Fibroblast of peridontal ligament (primary cell): ENCODE measurements around the gene E2F8.

Source experiments
- DNase-seq: peaks from one replicate; pipeline ENCODE4 v3.0.0-alpha.2; 2010; ENCODE audit errors: extremely low read depth

Gene E2F8

DNA sequence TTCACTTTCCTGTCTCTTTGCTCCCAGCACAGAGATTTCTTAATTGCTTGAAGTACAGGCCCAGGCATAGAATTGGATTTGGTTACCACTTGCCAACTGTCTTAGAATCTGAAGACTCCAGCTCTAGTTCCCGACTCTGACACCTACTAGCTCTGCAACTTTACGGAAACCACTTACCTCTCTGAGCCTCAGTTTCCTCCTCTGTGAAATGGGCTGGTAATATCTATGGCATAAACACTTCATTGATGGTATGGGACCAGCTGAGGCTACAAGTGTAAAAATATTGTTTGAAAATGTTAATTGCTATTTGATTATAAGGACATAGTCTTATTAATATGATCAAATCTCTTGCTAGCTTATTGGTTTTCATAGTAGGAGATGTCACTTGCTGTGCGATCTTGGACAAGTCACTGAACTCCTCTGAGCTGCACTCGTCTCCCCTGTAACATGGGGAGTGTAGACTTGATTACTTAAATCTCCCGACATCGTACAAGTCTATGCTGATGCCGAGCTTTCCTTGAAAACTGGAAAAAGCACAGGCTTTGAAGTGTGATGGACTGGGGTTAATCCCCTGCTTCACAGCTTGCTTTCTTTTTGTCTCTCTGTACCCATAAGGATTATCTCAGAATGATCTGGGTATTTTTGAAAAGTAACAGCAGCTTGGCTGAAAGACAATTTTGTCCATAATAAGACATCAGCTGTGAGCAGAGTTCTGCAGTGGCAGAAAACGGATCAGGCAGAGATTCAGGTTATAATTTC is 11.8 kb upstream of the E2F8 start:
- no peak for DNase-seq

DNA sequence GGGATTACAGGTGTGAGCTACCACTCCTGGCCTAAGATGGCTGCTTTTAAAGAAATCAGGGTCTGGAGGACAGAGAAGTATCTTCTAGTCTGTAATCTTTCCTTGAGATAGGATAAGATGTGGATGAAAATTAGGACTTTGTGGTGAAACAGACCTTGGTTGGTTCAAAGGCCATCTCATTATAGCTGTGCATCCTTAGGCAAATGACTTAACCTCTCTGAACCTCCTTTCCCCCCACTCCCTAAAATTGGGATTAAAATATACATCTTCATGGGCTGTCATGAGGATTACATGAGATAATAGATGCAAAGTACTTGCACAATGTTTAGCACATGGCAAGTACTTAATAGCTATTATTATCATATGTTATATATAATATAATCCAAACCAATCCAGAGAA is 10.8 kb upstream of the E2F8 start:
- DNase-seq: no peak

DNA sequence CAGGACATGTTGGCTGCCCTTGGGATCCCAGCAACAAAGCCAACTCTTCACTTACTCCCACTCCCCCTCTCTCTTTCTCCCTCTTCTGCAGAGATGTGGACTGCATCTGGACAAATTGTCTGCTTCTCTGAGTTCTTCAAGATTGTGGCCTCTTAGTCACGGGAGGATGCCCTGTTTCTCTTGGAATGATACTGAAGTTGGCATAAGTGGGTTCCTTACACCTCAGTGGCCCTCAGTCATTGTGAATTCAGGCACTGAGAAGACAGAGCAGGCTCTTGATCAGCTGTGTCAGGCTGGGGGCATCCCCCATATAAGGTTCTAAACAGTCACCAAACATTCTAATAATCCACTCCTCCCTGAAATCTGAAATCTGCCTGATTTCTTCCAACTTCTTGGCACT is 6.1 kb upstream of the E2F8 start:
- no peak for DNase-seq

DNA sequence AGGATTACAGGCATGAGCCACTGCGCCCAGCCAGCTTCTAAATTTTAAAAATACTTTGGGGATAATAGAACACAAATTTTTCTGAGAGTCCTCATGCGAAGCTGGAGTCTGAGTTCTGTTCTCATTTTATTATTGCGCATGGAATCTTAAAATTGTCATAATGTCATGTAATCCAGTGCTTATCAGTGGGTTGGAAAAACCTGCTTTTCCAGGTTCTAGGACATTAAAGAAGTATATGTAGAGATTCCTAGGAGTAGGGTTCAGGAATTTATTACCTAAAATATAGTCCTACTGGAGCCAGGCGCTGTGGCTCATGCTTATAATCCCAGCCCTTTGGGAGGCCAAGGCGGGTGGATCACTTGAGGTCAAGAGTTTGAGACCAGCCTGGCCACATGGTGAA is 4.6 kb upstream of the E2F8 start:
- DNase-seq: no peak

DNA sequence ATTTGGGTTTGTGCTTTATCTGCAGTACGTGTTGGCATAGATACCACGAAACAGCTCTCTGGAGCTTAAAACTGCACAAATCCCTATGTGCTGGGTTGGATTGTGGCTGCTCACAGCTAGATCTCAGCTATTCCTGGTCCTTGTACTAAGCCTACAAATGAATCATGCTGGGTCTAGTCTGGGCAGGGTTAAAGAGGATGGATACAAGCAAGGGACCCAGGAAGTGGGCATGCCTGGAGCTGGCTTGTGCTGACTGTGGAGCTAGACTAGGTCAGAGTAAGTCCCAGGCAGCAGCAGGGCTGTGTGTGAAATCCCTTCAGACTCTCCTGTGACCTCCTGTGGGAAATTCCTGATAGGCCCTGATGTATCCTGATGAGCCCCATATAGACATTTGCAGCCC is 3.9 kb upstream of the E2F8 start:
- no peak for DNase-seq

DNA sequence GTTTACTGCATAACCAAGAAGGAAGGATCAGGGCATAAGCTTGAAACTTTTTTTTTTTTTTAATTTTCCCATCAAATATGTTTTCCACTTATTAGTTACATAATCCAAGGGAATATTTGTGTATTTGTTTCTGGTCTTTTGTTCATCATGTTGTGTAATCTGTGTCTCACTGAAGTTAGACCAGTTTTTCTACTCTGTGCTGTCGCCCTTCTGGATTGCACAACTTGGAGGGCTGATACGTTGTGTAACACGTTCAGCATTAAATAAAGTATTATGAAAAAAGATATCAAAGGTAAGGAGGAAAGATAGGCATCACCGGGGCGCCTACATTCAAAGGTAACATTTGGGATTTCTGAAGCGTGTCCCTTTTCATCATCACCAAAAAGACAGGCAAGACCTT is 3.3 kb upstream of the E2F8 start:
- DNase-seq: peak; percentile 7

DNA sequence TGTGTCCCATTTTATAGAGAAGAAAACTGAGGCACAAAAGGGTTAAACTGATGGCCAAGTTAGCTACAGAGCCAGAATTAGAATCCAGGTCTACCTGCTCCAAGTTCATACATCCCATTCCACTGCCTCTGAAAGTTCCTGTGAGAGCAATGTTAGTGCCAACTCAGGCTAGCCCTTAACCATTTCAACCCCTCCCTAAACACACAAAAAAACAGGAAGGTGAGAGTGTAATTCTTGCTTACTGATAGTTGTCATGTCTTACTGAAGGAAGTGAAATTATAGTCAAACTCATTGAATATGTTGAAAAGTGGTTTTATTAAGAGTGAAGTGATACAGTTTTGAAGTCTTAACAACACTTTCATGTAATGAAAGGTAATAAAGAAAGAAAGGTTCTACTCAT is 2.9 kb upstream of the E2F8 start:
- no peak for DNase-seq

DNA sequence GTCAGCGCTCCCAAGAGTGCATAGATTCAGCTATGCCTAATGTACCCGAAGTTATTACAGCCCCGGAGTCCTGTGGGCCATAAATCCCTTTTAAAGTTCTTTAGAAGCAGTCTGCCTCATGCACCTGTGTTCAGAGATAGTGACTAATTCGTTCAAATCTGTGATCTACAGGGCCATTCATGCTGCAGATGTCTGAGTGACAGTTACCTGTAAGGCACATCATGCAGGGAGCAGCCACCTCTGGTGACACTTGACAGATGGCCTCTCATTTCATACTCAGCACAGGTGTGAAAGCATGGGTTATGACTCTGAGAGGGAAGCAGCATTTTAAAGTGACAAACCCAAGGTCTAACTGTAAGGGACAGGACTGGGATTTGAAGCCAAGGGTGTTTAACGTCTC is 2.4 kb upstream of the E2F8 start:
- no peak for DNase-seq

DNA sequence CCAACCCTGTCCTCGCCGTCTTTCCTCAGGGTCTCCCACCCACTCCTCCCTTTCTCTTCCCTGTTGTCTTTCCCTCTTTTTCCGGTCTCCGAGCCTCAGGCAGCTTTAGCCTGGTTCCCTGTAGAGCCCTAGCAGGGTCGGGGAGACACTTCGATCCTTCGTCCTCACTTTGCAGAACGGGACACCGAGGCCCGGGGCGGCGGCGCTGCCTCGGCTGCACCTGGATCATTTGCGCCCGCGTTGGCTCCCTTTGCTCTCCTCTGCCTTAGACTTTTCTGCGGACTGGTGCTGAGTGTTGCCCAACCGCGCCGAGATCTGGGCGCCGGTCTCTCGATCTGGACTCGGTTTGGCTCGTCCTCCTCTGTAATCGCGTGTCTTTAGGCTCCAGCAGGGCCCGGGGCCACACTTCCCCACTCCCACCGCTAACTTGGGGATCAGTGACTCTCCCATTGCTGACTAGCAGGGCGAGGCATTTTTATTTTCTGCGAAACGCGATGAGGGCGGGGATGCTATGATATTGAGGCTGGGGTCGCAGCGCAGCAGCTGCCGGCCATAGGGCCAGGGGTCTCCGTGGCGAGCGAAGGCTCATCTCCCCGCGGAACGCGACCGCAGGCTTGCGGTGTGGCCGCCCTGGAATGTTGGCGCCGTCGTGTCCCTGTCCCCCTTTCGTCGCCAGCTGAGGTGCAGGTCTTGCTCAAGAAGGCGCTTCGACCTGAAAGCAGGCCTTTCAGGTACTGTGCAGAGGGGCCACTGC is 1.6 kb upstream of the E2F8 start:
- DNase-seq: no peak

DNA sequence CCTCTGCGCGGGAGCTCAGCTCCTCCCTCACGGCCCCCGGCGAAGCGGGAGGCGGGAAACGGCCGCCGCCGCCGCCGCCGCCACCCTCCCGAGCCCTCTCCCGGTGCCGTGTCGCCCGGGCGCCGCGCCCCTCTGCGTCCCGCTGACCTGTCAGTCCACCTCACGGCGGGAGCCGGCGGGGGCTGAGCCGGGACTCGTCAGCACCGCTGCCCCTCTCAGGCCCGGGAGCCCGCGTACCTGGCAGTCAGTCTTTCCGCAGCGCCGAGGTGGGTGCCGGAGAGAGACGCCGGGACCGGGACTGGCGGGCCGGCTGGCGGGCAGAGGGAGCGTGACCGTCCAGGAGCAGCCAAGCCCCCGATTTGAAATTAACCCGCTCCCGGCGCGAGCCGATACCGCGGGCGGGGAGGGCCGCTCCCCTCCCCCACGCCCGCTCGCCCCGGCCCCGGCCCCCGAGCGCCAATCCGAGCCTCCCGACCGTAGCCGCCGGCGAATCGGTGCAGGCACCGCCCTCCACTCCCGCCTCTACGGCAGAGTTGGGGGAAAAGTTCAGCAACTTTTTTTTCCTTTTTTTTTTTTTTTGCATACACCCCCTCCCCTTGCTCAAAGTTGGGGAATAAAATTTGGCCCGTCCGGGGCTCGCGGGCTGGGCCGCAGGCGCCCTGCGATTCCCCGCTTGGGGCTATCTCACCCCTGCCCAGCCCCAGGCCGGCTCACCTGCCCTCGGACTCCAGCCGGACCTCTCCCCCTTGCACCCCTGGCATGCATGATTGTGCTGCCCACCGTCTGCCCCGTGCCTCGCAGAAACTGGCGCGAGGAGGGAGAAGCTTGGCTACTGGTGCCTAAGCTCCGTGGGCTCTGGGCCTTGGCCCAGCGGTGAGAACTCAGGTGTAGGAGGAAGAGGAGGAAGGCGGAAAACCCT is 774 bp upstream of the E2F8 start:
- no peak for DNase-seq

DNA sequence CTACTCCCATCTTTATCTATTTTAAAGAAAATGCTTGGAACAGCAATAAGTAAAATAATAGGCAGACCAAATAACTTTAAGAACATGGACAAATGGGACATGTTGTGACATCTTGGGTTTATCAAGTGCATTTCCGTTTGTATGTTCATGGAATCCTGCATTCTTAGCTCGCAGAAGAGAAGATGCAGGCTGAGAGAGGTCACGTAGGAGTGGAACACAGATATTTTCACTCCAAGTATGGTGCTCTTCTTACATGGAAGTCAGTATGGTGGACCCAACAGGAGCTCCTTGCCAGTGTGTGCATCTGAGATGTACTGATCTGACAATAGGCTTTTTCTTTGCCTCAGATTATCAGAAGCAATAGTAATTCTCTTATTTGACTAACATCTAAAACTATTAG is 1.7 kb downstream of the E2F8 start:
- no peak for DNase-seq

DNA sequence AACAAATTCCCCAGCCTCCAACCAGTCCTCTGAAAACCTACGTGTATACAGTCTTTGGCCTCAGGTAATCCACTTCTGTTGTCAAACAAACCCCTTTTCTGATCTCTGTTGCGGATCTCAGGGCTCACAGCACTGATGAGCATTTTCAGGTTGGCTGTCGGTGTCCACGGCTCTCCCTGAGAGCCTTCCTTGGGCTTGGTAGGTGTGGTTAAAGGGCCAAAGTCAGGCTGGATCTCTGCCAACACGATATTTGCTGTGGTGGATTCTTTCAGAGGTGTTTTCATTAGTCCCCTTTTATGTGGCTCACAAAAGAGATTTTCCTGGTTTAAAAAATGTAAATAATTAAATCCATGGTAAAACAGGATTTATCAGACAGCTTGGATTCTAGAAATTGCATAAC is 2.9 kb downstream of the E2F8 start:
- no peak for DNase-seq

DNA sequence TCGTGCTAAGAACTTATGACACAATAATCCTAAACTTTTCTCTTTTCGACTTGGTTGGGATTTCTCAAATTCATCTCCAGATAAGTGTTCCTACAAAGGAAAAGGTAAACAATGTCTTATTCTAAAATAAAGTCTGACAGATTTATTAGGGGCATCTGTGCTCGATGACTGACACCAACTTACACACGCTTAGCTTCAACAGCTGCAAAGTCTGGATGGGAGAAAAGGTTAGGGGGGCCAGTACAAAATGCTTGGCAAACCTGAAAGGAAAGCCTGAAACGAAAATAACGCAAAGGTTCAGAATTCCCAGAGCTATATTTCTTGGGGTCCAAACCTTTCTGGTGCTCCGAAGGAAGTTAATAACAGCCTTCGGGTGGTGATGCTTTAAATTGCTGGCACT is 3.4 kb downstream of the E2F8 start:
- no peak for DNase-seq

DNA sequence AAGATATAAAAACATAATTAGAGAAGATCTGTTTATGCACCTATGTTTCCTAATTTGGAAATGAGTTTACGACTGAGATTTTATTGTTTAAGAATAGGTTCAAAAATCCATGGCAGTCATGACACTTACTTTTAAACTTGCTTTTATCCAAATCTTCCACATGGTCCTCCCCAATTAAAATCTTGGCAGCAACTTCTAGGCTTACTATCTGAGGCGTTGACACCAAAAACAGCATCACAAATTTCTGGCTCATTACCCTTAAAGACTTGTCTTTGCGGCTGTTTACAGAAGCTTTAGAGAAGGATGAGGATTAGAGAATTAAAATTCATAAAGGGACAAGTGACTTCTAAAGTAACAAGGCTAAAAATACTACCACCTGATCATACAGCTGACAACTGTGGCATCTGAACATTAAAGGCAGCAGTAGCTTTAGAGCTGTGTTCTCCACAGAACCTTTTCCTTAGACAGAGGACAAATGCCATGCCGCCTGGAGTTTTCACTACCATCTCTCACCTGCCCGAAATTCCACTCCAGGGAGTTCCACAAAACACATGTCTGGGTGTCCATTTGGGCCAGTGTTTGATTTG is 6.4 kb downstream of the E2F8 start:
- DNase-seq: no peak

DNA sequence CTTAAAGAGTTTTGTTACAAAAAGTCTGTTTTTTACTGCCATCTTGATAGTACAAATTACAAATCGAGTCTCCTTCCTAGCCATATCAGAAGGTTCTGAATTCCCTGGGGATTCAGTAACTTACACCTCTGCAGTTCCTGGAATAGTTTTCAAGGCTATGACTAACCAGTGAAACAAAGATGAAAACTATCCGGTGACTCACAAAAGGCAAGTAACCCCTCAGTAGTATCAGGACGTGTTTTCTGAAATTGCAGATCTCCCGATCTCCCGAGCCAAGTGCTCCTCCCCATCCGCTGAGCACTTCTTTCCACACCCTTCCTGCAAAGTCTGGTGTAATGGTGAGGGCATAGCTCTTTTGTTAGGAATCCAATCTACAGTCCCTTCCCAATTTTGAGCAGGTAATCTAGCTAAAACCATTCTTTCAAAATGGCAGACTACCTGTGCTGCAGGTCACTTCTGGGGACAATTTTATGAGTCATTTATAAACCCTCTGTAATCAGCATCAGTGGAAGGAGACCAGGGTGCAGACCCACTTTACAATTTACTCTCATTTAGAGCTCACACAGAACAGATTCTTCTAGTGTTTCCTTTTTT is 7.7 kb downstream of the E2F8 start:
- peak; percentile 57 for DNase-seq

DNA sequence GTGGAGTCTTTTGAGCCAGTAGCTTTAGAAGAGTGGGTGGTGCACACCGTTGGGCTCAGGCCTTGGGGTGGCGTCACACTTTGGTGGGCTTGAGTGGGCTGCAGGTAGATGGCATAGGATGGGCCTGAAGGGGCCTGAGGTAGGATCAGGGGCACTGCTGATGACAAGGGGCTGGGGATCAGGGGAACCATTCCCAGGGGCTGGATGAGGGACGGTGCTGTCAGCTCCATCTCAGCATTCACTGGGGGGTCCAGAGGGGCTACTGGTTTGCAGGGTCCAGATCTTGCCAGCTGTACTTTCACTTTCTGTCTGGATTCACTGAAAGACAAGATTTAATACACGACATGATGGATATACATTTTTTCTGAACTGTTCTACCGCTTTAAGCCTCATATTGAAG is 11.1 kb downstream of the E2F8 start:
- DNase-seq: no peak

DNA sequence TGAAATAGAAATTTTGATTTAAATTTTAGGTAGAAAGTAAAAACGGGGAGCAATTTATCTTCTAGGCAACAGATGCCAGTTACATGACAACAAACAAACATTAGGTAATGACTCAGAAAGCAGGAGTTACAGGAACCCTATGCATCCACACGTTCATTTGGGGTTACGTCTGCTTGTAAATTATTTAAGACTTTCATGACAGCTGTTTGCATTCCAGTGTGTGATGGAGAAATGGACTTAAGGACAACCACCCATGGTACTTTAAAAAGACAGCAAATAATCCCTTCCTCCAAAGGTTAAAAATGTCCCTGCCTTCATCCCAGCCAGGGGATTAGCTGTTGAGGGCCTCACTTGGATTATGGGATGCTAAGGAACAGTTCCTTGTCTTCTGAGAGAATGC is 11.8 kb downstream of the E2F8 start:
- no peak for DNase-seq

DNA sequence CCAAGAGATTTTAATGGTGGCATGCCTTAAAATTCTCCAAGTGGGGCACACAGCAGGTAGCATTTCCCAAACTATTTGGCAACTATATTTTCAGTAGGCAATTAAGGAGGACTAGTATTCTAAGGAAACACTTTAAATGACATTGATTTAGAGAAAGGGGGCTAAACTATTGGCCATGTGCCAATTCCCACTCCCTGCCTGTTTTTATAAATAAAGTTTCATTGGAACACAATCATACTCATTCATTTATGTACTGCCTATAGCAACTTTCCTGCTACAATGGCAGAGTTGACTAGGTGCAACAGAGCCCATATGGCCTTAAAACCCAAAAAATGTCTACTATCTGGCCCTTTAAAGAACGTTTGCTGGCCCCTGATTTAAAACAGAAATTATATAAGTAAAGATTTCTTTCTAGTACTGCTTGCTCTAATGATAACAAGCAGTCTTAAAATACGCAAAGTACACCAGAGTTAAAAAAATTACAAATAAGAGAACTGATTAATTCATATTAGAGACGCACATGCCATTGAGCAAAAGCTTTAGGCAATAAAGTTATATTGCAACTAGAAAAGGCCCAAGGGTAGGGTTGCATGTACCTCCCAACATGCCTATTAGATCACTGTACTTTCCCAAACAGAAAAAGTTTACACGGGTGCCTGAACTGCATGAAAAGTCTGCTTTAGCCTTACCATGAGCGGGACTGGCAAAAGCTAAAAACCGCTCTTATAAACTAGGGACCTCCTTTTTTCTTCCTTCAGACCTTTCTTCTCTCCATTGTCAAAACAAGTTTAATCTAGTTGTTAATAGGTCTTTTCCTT is 14.2 kb downstream of the E2F8 start:
- DNase-seq: no peak

DNA sequence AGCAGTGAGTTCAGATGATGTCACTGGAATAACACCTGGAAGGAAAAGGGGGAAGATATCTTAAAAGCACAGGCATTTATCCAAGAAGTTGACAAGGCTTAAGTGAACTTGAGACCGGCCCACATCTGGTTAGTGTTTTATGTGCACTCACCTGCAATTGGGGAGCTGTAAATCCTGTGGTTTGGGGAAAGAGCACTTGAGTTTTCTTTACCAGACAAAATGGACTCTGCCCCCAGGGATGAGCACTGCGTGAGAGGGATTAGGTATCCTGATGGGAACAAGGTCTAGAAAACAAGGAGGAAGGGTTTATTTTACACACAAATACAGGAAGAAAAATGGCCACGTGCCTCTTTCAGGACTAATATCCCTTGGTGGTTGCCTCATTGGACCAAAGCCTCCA is 15.2 kb downstream of the E2F8 start:
- no peak for DNase-seq

DNA sequence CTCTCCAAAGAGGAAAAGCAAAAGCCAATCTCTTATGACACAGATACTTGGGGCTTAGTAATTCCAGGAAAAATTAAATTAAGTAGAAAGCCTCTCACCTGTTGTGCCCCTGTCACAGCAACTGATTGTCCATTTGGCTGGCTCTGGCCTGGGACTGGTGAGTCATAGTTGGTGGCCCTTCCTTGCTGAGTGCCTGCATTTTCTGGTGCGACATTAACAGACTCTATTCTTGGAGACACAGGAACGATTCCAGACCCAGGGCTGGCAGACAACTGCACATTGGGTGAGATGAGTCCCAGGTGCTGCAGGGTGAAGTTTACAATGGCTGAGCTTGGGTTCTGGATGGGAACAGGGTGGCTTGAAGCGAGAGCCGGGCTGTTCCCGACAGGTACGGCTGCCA is 15.6 kb downstream of the E2F8 start:
- DNase-seq: no peak
